ENCODE results near the gene INTS14. TPM values are rescaled to one million over a fixed set of nuclear protein-coding genes. Genes with fewer than 3 reads are reported as not detected.
"Not testable (repeated sequence)": the region's sequence is repeated elsewhere in the genome, so short reads cannot be mapped to it uniquely, and the experiment has no call there.

Gene INTS14
- total and polyA plus RNA-seq, 4 donors = 16.0 to 30.5 (median 22.0) TPM

GRCh38 chr15:65558997-65559760 is 51.8 kb downstream of the INTS14 start:
- intact Hi-C loops (cut with DNase I) = no loop called here
- Histone ChIP-seq H3K27ac (ENCODE audit: low read depth in 1 of 2, low read length in 2 of 2) (no peak overlapping the region), H3K36me3 (ENCODE audit: control insufficient read depth in 1 of 2, insufficient read depth in 2 of 2, low read length in 1 of 2) (peaks cover 10 to 13% of the 10 kb centered on the region in 2 donors), H3K4me1 (ENCODE audit: control insufficient read depth in 1 of 2, insufficient read depth in 2 of 2, low read length in 2 of 2) (no peaks in the 10 kb centered on the region), H3K27me3 (ENCODE audit: control insufficient read depth in 1 of 2, insufficient read depth in 2 of 2, low read length in 1 of 2) (no peaks in the 10 kb centered on the region), H3K9me3 (ENCODE audit: control insufficient read depth, low read length) (no peaks in the 10 kb centered on the region), H3K4me3 (ENCODE audit: low read length in 2 of 2) (no peak overlapping the region)
- ATAC-seq (ENCODE audit: low FRiP score) (no peak), DNase-seq (no peak)
- 94% methylated on average over 6 of the region's 6 CpGs for WGBS, 2 donors

GRCh38 chr15:65558336-65558735 is 52.6 kb downstream of the INTS14 start:
- intact Hi-C loops (cut with DNase I) = no loop called here
- peaks cover 8 to 13% of the 10 kb centered on the region in 2 donors for H3K36me3 ChIP-seq (ENCODE audit: control insufficient read depth in 1 of 2, insufficient read depth in 2 of 2, low read length in 1 of 2)
- 92 to 93% methylated on average over 5 of the region's 5 CpGs for WGBS, 2 donors
- H3K27ac ChIP-seq (ENCODE audit: low read depth in 1 of 2, low read length in 2 of 2) = no peak overlapping the region
- no peak overlapping the region for H3K4me3 ChIP-seq (ENCODE audit: low read length in 2 of 2)
- no peaks in the 10 kb centered on the region for H3K27me3 ChIP-seq (ENCODE audit: control insufficient read depth in 1 of 2, insufficient read depth in 2 of 2, low read length in 1 of 2)
- H3K4me1 ChIP-seq (ENCODE audit: control insufficient read depth in 1 of 2, insufficient read depth in 2 of 2, low read length in 2 of 2) = no peaks in the 10 kb centered on the region
- DNase-seq = no peak
- no peaks in the 10 kb centered on the region for H3K9me3 ChIP-seq (ENCODE audit: control insufficient read depth, low read length)
- ATAC-seq (ENCODE audit: low FRiP score) = no peak

GRCh38 chr15:65556622-65557021 is 54.3 kb downstream of the INTS14 start:
- peaks cover 7 to 8% of the 10 kb centered on the region in 2 donors for H3K36me3 ChIP-seq (ENCODE audit: control insufficient read depth in 1 of 2, insufficient read depth in 2 of 2, low read length in 1 of 2)
- no peak overlapping the region for H3K4me3 ChIP-seq (ENCODE audit: low read length in 2 of 2)
- H3K27me3 ChIP-seq (ENCODE audit: control insufficient read depth in 1 of 2, insufficient read depth in 2 of 2, low read length in 1 of 2) = no peaks in the 10 kb centered on the region
- no peaks in the 10 kb centered on the region for H3K9me3 ChIP-seq (ENCODE audit: control insufficient read depth, low read length)
- no peaks in the 10 kb centered on the region for H3K4me1 ChIP-seq (ENCODE audit: control insufficient read depth in 1 of 2, insufficient read depth in 2 of 2, low read length in 2 of 2)
- DNase-seq (no peak), ATAC-seq (ENCODE audit: low FRiP score) (no peak)
- intact Hi-C loops (cut with DNase I) = no loop called here
- no peak overlapping the region for H3K27ac ChIP-seq (ENCODE audit: low read depth in 1 of 2, low read length in 2 of 2)
- 93 to 95% methylated on average over 7 of the region's 7 CpGs for WGBS, 2 donors

GRCh38 chr15:65553691-65554090 is 57.2 kb downstream of the INTS14 start:
- H3K4me3 ChIP-seq (ENCODE audit: low read length in 2 of 2) = no peak overlapping the region
- H3K36me3 ChIP-seq (ENCODE audit: control insufficient read depth in 1 of 2, insufficient read depth in 2 of 2, low read length in 1 of 2) = peaks cover 5 to 8% of the 10 kb centered on the region in 2 donors
- DNase-seq = no peak
- no peak overlapping the region for H3K27ac ChIP-seq (ENCODE audit: low read depth in 1 of 2, low read length in 2 of 2)
- intact Hi-C loops (cut with DNase I) = no loop called here
- no peaks in the 10 kb centered on the region for H3K4me1 ChIP-seq (ENCODE audit: control insufficient read depth in 1 of 2, insufficient read depth in 2 of 2, low read length in 2 of 2)
- WGBS, 2 donors = 97 to 99% methylated on average over 3 of the region's 3 CpGs
- no peaks in the 10 kb centered on the region for H3K9me3 ChIP-seq (ENCODE audit: control insufficient read depth, low read length)
- H3K27me3 ChIP-seq (ENCODE audit: control insufficient read depth in 1 of 2, insufficient read depth in 2 of 2, low read length in 1 of 2) = no peaks in the 10 kb centered on the region
- ATAC-seq (ENCODE audit: low FRiP score) = no peak

- H3K9me3 ChIP-seq (ENCODE audit: control insufficient read depth, low read length); intact Hi-C loops (cut with DNase I): not testable (repeated sequence)
Measured at GRCh38 chr15:65552851-65553250, 58.1 kb downstream of the INTS14 start.

GRCh38 chr15:65551183-65551582 is 59.7 kb downstream of the INTS14 start:
- Histone ChIP-seq H3K4me3 (ENCODE audit: low read length in 2 of 2) (no peak overlapping the region), H3K27me3 (ENCODE audit: control insufficient read depth in 1 of 2, insufficient read depth in 2 of 2, low read length in 1 of 2) (no peaks in the 10 kb centered on the region), H3K9me3 (ENCODE audit: control insufficient read depth, low read length) (no peaks in the 10 kb centered on the region), H3K27ac (ENCODE audit: low read depth in 1 of 2, low read length in 2 of 2) (no peak overlapping the region), H3K36me3 (ENCODE audit: control insufficient read depth in 1 of 2, insufficient read depth in 2 of 2, low read length in 1 of 2) (peaks cover 3% of the 10 kb centered on the region in 2 donors), H3K4me1 (ENCODE audit: control insufficient read depth in 1 of 2, insufficient read depth in 2 of 2, low read length in 2 of 2) (no peaks in the 10 kb centered on the region)
- intact Hi-C loops (cut with DNase I) = no loop called here
- 79 to 81% methylated on average over 2 of the region's 2 CpGs for WGBS, 2 donors
- DNase-seq (no peak), ATAC-seq (ENCODE audit: low FRiP score) (no peak)

More at GRCh38 chr15:65552851-65553250, 58.1 kb downstream of the INTS14 start:
- 91 to 99% methylated on average over 4 of the region's 6 CpGs for WGBS, 2 donors
- H3K36me3 ChIP-seq (ENCODE audit: control insufficient read depth in 1 of 2, insufficient read depth in 2 of 2, low read length in 1 of 2); H3K27me3 ChIP-seq (ENCODE audit: control insufficient read depth in 1 of 2, insufficient read depth in 2 of 2, low read length in 1 of 2); H3K4me1 ChIP-seq (ENCODE audit: control insufficient read depth in 1 of 2, insufficient read depth in 2 of 2, low read length in 2 of 2); H3K4me3 ChIP-seq (ENCODE audit: low read length in 2 of 2); DNase-seq; H3K27ac ChIP-seq (ENCODE audit: low read depth in 1 of 2, low read length in 2 of 2); ATAC-seq (ENCODE audit: low FRiP score): not testable (repeated sequence)

- ATAC-seq (ENCODE audit: low FRiP score) (no peak), DNase-seq (no peak)
- intact Hi-C loops (cut with DNase I) = no loop called here
- 72 to 76% methylated on average over 3 of the region's 3 CpGs for WGBS, 2 donors
- H3K9me3 ChIP-seq (ENCODE audit: control insufficient read depth, low read length) = no peaks in the 10 kb centered on the region
- no peak overlapping the region for H3K27ac ChIP-seq (ENCODE audit: low read depth in 1 of 2, low read length in 2 of 2)
- H3K4me3 ChIP-seq (ENCODE audit: low read length in 2 of 2) = no peak overlapping the region
- H3K4me1 ChIP-seq (ENCODE audit: control insufficient read depth in 1 of 2, insufficient read depth in 2 of 2, low read length in 2 of 2) = no peaks in the 10 kb centered on the region
- peaks cover under 1 to 3% of the 10 kb centered on the region in 2 donors for H3K36me3 ChIP-seq (ENCODE audit: control insufficient read depth in 1 of 2, insufficient read depth in 2 of 2, low read length in 1 of 2)
- H3K27me3 ChIP-seq (ENCODE audit: control insufficient read depth in 1 of 2, insufficient read depth in 2 of 2, low read length in 1 of 2) = no peaks in the 10 kb centered on the region
Measured at GRCh38 chr15:65550681-65551098, 60.2 kb downstream of the INTS14 start.

- H3K27ac ChIP-seq (ENCODE audit: low read depth in 1 of 2, low read length in 2 of 2); H3K36me3 ChIP-seq (ENCODE audit: control insufficient read depth in 1 of 2, insufficient read depth in 2 of 2, low read length in 1 of 2); DNase-seq; H3K27me3 ChIP-seq (ENCODE audit: control insufficient read depth in 1 of 2, insufficient read depth in 2 of 2, low read length in 1 of 2); H3K4me3 ChIP-seq (ENCODE audit: low read length in 2 of 2); ATAC-seq (ENCODE audit: low FRiP score); intact Hi-C loops (cut with DNase I); H3K4me1 ChIP-seq (ENCODE audit: control insufficient read depth in 1 of 2, insufficient read depth in 2 of 2, low read length in 2 of 2); H3K9me3 ChIP-seq (ENCODE audit: control insufficient read depth, low read length): not testable (repeated sequence)
- 98% methylated on average over 9 of the region's 9 CpGs for WGBS, 2 donors
Measured at GRCh38 chr15:65549288-65549687, 61.6 kb downstream of the INTS14 start.

GRCh38 chr15:65547841-65548240 is 63.1 kb downstream of the INTS14 start:
- Histone ChIP-seq H3K27me3 (ENCODE audit: control insufficient read depth in 1 of 2, insufficient read depth in 2 of 2, low read length in 1 of 2) (no peaks in the 10 kb centered on the region), H3K4me3 (ENCODE audit: low read length in 2 of 2) (no peak overlapping the region), H3K36me3 (ENCODE audit: control insufficient read depth in 1 of 2, insufficient read depth in 2 of 2, low read length in 1 of 2) (no peaks in the 10 kb centered on the region), H3K4me1 (ENCODE audit: control insufficient read depth in 1 of 2, insufficient read depth in 2 of 2, low read length in 2 of 2) (no peaks in the 10 kb centered on the region), H3K27ac (ENCODE audit: low read depth in 1 of 2, low read length in 2 of 2) (no peak overlapping the region), H3K9me3 (ENCODE audit: control insufficient read depth, low read length) (no peaks in the 10 kb centered on the region)
- ATAC-seq (ENCODE audit: low FRiP score) (no peak), DNase-seq (no peak)
- intact Hi-C loops (cut with DNase I) = no loop called here

Measured in aorta (tissue), 5 donors.